ENCODE measurements around the gene NRP1. TPM values are rescaled to one million over a fixed set of nuclear protein-coding genes. Genes with fewer than 3 reads are reported as not detected.

The NRP1 gene
- total RNA-seq, 3 donors from 2014 or later: 12.3 to 52.3 (median 33.2) TPM

GRCh38 chr10:33265621-33266020 is 68.8 kb downstream of the NRP1 start:
- Histone ChIP-seq H3K4me3 (no peak overlapping the region), H3K9me3 (no peaks in the 10 kb centered on the region), H3K36me3 (ENCODE audit: low read depth) (no peaks in the 10 kb centered on the region), H3K4me1 (ENCODE audit: low read depth) (peaks cover 22% of the 10 kb centered on the region)
- intact Hi-C loops (cut with DNase I, micrococcal nuclease): no loop called here
- peak in 1 of 3 donors; percentile 81 for DNase-seq
- ATAC-seq: peak; percentile 10
- TF ChIP-seq CTCF (IDR thresholded peaks at IDR 0.05): no peak

- intact Hi-C loops (cut with DNase I, micrococcal nuclease): no loop called here
- ATAC-seq: no peak
- Histone ChIP-seq H3K9me3 (no peaks in the 10 kb centered on the region), H3K4me1 (ENCODE audit: low read depth) (peaks cover 22% of the 10 kb centered on the region), H3K36me3 (ENCODE audit: low read depth) (no peaks in the 10 kb centered on the region), H3K4me3 (no peak overlapping the region)
- no peak for TF ChIP-seq CTCF (IDR thresholded peaks at IDR 0.05)
- no peak for DNase-seq
Measured at GRCh38 chr10:33263453-33263852, 71.0 kb downstream of the NRP1 start.

GRCh38 chr10:33262871-33263270 is 71.6 kb downstream of the NRP1 start:
- no peak for ATAC-seq
- no peaks in the 10 kb centered on the region for H3K36me3 ChIP-seq (ENCODE audit: low read depth)
- peaks cover 22% of the 10 kb centered on the region for H3K4me1 ChIP-seq (ENCODE audit: low read depth)
- intact Hi-C loops (cut with DNase I, micrococcal nuclease): no loop called here
- H3K9me3 ChIP-seq: no peaks in the 10 kb centered on the region
- no peak for DNase-seq
- no peak overlapping the region for H3K4me3 ChIP-seq
- TF ChIP-seq CTCF (IDR thresholded peaks at IDR 0.05): no peak

GRCh38 chr10:33260403-33261149 is 73.9 kb downstream of the NRP1 start:
- no peaks in the 10 kb centered on the region for H3K36me3 ChIP-seq (ENCODE audit: low read depth)
- peaks cover 19% of the 10 kb centered on the region for H3K4me1 ChIP-seq (ENCODE audit: low read depth)
- TF ChIP-seq CTCF (IDR thresholded peaks at IDR 0.05): no peak
- no peaks in the 10 kb centered on the region for H3K9me3 ChIP-seq
- no peak overlapping the region for H3K4me3 ChIP-seq
- intact Hi-C loops (cut with DNase I, micrococcal nuclease): no loop called here
- ATAC-seq: peak; percentile 5
- DNase-seq: no peak

- ATAC-seq: no peak
- H3K4me3 ChIP-seq: no peak overlapping the region
- H3K4me1 ChIP-seq (ENCODE audit: low read depth): peaks cover 8% of the 10 kb centered on the region
- H3K9me3 ChIP-seq: no peaks in the 10 kb centered on the region
- intact Hi-C loops (cut with DNase I, micrococcal nuclease): no loop called here
- TF ChIP-seq CTCF (IDR thresholded peaks at IDR 0.05): no peak
- H3K36me3 ChIP-seq (ENCODE audit: low read depth): no peaks in the 10 kb centered on the region
- DNase-seq: no peak
Measured at GRCh38 chr10:33258967-33259366, 75.5 kb downstream of the NRP1 start.

Measured in mucosa of descending colon (tissue), 3 donors.